Right renal cortex interstitium (tissue), 3 donors: Measurements from ENCODE around the gene NUAK1. TPM values are rescaled to one million over a fixed set of nuclear protein-coding genes. Genes with fewer than 3 reads are reported as not detected.
"Not testable (repeated sequence)": the region's sequence is repeated elsewhere in the genome, so short reads cannot be mapped to it uniquely, and the experiment has no call there.

Experiments used
- DNase-seq, 3 donors: peaks; one replicate each; pipeline ENCODE4 v3.0.0-alpha.2; 2013; ENCODE audit warnings: low read depth in 3 of 3, low spot score in 2 of 3
- polyA plus RNA-seq, 3 donors: library from polyadenylated mRNA; unstranded; fragments of 120-200 nt; gene quantifications; one replicate each; pipeline ENCODE4 v1.2.1, GENCODE V29; 2013; ENCODE audit not compliant: insufficient read length in 3 of 3

Gene NUAK1
- polyA plus RNA-seq, 3 donors = 9.6 to 10.1 (median 9.8) TPM

DNA sequence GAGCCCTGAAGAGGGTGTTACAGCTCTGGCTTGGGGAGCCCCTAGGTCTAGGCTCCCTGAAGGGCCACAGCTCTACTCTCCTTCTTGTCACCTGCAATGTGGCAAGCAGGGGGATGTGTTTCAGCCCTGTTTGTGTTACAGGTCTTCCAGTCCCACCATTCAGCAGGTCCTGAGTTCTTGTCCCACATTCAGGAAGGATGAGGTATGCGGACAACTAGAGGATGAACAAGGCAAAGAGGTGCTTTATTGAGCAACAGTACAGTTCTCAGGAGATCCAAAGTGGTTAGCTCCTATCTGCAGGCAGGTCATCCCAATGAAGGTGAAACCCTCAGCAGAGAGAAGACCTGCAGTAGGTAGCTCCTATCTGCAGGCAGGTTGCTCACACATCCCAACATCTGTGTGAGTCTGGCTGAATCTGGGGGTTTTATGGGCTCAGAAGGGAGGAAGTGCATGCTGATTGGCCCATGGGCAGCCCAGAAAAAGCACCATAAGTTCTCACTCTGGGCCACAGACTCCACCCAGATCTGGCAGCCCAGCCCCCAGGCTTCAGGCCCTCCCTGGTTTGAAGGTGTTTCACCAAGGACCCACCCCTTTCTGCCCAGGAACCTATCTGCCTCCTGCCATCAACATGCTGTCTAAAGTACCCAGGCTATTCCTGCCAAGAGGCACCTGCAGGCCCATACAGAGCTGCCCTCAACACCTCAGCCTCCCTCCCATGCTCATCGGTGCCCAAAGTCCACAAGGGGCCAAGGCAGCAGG, 98.9 kb downstream of the NUAK1 start:
- no peak for DNase-seq

DNA sequence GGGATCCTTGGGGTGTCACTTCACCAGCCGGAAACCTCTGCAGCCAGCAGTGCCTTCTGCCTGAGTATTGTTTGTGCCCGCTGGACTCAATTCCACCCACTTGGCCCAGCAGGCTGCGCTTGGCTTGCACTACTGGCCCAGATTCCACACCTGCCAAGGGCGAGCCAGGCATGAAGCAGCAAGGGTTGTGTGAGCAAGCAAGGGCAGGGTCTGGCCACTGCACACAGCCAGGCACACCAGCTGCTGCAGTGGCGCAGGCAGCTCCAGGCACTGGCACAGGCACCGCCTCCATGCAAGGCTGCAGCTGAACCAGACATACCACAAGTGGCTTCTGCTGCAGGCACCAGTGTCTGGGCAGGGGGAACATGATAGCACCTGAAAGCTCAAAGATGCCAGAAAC, 99.5 kb downstream of the NUAK1 start:
- DNase-seq = no peak

DNA sequence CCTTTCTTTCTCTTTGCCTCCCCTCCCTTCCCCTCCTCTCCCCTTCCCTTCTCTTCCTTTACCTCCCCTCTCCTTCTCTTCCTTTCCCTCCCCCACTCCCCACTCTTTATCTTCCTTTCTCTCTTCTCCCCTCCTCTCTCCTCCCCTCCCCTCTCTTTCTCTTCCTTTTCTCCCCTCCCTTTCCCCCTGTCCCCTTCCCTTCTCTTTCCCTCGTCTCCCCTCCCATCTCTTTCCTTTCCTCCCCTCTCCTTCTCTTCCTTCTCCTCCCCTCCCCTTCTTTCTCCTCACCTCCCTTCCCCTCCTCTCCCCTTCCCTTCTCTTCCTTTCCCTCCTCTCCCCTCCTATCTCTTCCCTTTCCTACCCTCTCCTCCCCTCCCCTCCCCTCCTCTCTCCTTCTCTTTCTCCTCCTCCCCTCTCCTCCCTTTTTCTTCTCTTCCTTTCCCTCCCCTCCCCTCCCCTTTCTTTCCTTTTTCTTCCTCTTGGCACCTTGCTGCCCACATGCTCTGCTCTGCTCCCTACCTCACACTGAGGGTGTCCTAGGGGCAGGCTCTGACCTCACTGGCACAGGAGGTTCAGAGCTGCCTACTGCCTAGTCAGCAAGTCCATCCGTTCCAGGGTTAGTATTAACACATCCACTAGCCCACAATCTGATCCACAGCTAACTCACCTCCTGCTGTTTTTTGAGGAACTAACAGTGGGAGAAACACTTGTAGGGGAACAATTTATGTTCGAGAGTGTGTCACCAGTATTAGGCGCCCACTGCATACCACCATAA, 101.0 kb downstream of the NUAK1 start:
- no peak for DNase-seq

DNA sequence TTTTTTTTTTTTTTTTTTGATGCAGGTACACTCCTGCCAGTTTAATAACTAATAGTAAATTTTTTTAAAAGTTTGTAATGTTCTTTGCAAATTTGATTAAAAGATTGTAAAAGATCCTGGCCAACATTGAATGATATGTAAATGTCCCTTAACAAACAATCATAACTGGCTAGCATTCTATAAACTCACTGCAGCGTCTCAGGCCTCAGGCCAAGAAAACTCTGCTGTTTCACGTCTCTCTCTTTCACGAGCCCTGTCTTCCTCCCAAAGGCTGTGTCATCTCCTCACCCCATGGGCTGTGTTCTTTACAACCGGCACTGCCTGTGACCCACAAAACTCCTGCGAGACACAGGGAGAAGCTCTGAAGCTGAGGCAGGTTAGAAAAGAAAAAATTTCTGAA, 103.3 kb downstream of the NUAK1 start:
- no peak for DNase-seq

DNA sequence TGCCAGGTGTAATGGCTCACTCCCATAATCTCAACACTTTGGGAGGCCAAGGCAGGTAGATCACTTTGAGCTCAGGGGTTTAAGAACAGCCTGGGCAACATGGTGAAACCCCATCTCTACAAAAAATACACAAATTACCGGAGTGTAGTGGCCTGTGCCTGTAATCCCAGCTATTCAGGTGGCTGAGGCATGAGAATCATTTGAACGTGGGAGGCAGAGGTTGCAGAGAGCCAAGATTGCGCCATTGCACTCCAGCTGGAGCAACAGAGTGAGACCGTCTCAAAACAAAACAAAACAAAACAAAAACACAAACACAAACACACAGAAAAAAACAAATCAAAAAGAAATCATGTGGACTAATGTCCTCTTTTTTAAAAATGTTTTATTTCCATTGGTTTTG, 104.4 kb downstream of the NUAK1 start:
- no peak for DNase-seq

DNA sequence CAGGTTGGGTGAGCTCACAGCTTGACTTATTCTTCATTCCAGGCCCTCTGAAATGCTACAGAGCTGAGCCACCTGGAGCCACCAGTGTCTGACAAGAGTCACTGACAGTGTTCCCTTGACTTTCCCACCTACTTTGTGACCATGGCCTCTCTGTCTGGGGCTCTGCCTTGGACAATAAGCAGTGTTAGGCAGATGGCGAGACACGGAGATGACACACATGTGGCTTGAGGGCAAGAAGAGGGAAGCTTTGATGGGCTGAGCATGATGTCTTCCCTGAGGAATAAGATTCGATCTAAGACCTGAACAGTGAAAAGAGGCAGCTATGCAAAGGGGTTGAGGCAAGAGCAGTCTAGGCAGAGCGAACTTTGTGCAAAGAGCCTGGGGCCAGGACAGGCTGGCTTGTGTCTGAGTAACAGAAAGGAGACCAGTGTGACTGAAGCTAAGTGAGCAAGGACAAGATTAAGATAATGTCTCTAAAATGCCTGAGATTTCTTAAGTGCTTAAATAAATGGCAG, 105.5 kb downstream of the NUAK1 start:
- no peak for DNase-seq

DNA sequence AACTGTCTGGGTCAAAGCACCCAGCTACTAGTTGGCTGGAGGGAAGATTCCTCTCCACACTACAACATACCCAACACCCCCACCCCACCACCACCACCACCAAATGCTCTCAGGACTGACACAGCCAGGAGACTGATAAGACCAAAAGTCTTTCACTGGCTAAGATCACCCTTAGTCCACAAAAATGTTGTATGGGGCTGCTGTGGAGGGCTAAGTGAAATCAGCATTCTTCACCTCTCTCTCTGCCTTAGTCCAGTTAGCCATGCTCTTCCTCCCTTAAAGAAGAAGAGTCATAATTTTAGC, 106.2 kb downstream of the NUAK1 start:
- no peak for DNase-seq

DNA sequence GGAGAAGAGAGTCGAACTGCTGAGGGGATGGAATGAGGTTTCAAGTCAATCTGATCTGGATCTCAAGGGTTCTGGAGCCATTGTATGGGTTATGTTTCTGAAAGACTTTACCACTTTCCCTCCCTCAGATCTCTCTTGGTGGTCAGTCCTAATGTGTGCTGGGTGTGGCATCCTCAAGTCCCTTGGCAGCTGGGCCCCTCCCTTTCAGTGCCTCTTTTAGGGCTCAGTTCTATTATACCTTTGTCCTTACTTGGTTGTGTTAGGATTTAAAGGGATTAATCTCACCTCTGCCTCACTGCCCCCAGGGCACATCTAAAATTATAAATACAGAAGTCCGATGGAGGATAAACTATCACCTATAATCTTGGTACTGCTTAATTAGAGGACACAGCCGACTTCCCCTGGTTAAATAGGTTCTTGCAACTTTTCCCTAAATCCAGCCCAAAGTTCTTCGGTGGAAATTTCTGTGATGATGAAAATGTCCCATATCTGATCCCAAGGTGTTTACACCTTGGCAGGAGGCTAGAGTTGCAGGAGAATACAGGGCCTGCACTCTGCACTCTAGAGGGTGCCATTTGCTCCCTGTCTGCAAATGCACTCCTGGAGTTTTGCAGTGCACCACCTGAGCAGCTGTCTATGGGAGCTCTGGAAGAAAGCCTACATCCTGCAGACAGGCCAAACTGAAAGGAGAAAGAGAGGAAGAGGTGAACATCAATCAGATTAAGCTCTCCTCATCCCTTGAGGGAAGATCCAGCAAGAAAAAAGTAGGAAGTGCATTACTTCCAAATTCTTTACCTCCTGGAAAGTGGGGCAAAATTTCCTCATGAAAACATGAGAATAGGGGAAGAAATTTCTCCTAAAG, 106.8 kb downstream of the NUAK1 start:
- no peak for DNase-seq

DNA sequence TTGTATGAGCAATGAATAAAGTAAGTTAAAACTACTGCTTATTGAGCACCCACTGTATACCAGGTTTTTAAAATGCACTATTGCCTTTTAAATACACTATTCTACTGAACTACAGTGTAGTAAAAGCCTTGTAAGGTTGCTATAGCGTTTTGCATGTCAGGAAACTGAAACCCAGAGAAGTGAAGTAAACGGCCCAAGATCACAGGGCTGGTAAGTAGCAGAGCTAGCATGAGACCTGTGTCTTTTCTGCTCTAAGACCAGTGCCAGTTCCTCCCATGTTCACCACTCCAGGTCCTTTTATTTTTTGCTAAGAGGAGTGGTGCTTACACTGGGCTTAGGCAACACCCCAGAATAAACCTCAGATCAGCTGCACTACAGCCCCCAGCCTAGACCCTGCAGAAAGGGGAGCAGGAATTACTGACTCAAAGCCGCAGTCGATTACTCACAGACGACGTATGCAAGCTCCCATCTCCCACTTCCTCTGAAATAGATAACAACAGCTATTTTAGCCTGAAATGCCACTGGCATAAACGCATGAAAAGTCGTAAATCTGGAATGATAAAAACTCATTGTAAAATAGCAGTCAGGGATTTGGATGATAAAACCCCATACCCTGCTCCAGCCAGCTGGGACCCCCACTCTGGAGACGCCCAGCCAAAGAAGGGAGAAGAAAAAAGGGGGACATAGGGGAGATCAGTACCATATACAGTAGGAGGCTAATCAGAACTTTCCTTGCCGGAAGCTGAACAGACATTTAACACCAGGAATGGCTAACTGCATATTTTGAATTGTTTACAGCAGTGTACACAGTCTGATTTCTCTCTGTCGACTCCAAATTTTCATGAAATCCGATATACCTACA, 108.3 kb downstream of the NUAK1 start:
- no peak for DNase-seq

DNA sequence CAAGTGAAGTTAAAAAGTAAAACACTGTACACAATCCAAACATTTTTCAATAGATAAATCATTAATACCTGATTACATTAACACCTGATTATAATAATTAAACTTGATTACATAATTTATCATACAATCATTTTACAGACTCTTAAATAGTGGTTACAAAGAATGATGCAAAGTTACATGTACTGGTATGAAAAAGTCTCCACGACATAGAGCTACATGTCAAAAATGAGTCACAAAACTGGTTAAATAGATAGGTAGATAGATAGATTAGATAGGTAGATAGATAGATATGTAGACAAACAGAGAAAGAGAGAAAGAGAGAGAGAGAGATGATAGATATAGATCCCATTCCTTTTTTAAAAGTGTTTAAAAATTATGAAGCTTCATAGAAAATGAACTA, 109.2 kb downstream of the NUAK1 start:
- no peak for DNase-seq

DNA sequence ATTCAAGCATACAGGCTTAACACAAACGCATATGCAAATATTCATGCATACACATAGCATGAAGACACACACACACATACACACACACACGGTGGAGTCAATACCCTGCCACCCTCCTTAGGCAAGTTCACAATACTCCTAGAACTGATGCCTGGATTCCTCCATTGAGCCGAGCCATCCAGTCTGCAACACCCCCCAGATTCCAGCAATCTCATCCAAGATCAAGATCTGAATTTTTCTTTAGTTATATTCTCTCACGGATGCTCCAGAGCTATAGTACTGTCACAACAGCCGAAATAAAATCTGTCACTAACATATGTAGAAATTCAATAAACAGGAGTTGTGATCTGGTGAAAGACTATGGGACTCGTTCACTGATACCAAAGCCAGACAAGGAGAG, 110.8 kb downstream of the NUAK1 start:
- no peak for DNase-seq

DNA sequence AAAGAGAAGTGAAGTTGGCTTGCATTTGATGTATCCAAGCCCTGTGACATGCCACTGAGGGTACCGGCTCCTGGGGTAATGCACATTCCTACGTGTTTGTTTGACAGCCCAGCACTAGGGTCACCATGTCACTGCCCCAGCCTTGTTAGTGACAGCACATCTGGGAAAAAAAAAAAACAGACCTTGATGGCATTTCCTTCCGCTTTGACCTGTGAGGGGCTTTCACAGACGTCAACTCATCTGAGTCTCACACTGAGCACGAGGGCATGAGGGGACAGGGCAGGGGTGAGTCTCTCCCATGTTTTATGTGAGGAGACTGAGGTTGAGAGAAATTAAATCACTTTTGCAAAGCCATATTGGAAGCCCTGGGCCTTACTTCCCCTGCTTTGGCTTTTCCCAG, 111.5 kb downstream of the NUAK1 start:
- no peak for DNase-seq

DNA sequence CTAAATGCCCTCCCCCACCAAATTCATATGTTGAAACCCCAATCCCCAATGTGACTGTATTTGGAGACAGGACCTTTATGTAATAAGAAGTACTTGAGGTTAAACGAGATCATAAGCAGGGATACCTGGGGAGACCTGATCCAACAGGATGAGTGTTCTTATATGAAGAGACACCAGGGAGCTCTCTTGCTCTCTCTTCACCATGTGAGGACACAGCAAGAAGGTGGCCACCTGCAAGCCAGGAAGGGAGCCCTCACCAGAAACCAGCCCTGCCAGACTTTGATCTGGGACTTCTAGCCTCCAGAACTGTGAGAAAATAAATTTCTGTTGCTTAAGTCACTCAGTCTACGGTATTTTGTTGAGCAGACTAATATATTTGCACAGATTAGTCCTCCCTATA, 113.6 kb downstream of the NUAK1 start:
- no peak for DNase-seq

DNA sequence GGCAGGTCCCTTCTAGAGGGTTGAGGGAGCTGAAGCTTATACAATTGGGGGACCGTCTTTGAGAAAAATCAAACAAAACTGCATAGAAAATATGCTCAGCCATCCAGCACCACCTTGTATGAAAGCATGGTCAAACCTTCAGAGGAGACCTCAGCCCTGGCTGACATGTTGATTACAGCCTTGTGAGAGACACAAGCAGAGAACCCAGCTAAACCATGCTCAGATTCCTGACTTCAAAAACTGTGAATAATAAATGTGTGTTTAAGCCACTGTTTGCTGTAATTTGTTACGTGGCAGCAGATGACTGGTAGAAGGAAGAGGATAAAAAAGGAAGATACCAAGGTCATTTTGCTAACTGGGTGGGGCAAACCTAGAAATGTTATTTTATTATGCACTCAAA, 115.7 kb downstream of the NUAK1 start:
- DNase-seq = no peak

DNA sequence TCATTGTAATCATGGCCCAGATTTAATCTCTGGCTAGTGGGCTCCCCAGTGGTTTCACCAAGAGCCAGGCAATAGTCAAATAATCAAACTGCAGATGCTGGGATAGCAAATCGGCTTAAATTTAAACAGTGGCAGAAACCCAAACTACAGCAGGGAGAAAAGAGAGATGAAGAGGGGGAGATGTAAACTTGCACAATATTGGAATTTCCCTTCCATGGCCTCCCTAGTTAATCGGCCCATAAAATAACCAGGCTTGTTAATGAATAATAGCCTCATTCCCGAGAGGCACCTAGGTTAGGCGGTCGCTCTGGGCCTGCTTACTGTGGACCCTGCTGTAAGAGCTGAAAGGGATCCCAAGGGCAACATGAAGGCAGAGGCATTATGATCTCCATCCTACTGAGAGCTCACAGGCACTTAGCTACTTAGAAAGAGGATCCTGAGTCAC, 116.2 kb downstream of the NUAK1 start:
- DNase-seq = peak; percentile 31 to 64 (median 37)

DNA sequence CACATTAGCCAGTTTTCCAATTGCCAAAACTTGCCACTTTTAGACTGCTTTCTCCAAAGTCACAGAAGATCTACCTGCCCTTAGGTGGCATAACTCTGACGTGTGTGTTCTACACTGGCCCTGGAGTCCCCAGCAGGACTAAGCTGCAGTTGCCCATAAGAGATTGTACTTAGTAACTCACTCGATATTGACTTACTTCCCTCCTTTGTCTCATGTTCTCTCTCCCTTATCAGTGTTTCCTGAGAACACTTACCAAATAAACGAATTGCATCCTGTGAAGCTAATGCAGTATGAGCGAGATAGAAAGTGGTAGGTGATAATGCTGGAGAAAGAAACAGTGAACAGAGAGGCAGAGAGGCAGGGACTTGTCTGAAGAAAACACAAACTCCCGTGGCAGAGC, 117.2 kb downstream of the NUAK1 start:
- no peak for DNase-seq

DNA sequence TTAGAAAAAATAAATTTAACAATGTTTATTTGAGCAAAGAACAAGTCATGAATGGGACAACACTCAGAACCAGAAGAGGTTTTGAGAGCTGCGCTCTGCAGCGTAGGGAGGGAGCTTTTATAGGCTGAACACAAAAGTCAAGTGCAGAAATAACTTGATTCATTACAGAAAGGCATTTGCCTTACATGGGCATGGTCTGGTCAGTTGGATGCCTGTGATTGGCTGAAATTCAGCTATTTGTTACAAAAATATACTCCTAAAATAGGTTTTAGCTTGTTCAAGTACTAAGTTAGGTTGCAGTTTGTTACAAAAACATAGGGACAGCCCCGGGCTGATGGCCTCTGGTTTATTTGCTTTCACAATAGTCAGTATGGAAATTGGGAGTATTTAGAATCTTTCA, 118.0 kb downstream of the NUAK1 start:
- no peak for DNase-seq

DNA sequence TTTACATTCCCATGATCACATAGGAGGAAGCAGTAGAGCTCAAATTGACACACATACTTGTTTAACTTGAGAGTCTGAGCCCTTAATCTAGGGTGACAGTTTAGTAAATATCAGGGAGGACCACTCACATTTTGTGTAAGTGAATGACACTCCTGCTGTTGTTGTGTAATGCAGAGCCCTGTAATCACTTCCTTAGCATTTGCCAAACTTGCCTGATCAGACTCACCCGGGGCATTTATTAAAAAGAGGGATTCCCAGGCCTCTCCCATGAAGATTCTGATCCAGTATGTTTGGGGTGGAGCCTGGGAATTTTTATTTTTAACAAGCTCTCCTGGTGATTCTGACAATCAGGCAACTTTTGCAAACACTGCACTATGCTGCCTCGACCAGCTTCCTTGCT, 119.6 kb downstream of the NUAK1 start:
- no peak for DNase-seq

DNA sequence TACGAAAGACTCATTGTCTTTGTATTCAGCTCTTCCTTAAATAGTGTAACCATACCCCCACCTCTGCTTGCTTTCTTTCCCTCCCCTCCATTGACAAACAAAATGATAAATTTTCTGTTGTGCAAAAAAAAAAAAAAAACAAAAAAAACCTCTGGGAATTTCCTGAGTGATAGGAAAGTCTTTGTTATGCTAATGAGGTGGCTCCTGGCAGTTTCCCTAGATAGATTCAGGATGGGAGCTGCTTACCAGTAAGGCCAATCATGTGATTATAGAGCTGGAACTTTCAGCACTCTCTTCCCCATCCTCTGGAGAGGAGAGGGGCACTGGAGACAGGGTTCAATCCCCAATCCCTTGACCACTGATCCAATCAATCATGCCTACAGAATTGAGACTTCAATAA, 120.5 kb downstream of the NUAK1 start:
- DNase-seq = no peak

DNA sequence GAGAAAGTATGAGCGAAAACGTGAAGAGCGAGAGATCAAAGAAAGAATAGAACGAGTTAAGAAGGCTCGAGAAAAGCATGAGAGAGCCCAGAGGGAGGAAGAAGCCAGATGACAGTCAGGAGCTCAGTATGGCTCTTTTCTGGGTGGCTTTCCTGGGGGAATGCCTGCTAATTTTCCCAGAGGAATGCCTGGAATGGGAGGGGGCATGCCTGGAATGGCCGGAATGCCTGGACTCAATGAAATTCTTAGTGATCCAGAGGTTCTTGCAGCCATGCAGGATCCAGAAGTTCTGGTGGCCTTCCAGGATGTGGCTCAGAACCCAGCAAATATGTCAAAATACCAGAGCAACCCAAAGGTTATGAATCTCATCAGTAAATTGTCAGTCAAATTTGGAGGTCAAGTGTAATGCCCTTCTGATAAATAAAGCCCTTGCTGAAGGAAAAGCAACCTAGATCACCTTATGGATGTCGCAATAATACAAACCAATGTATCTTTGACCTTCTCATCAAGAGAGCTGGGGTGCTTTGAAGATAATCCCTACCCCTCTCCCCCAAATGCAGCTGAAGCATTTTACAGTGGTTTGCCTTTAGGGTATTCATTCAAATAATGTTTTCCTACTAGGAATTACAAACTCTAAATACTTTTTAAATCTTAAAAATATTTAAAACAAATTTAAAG, 122.0 kb downstream of the NUAK1 start:
- DNase-seq = not testable (repeated sequence)
